Breast epithelium (tissue), 4 donors: ENCODE data around the gene DERL3. TPM values are rescaled to one million over a fixed set of nuclear protein-coding genes. Genes with fewer than 3 reads are reported as not detected.

ENCODE experiments used
- DNase-seq, 2 donors: peaks; one replicate each; pipeline ENCODE4 v3.0.0-alpha.2; 2019; ENCODE audit warnings: low spot score in 2 of 2
- H3K27ac ChIP-seq, 2 donors: fragments of 200-600 bp; sonication (generic) in 1 of 2; one replicate each; pipeline ENCODE4 v1.5.1; 2016 to 2019; ENCODE audit warnings: mild to moderate bottlenecking in 1 of 2
- H3K27me3 ChIP-seq, 2 donors: fragments of 200-600 bp; sonication (generic) in 1 of 2; one replicate each; pipeline versions ENCODE4 v1.5.1 to v1.6.0; 2017 to 2019; ENCODE audit warnings: control low read depth in 1 of 2, mild to moderate bottlenecking in 1 of 2
- H3K36me3 ChIP-seq: fragments of 200-600 bp; one replicate; pipeline ENCODE4 v1.5.1; 2019
- H3K4me1 ChIP-seq, 2 donors: fragments of 200-600 bp; sonication (generic); one replicate each; pipeline ENCODE4 v1.5.1; 2016 to 2019; ENCODE audit warnings: control low read depth in 1 of 2
- H3K4me3 ChIP-seq, 3 donors: fragments of 200-600 bp; sonication (generic); 1 replicate in 2 of 3; 2 replicates in 1 of 3; pipeline ENCODE4 v1.5.1; 2016 to 2019; ENCODE audit warnings: mild to moderate bottlenecking in 3 of 3, moderate library complexity in 2 of 3
- H3K9me3 ChIP-seq, 2 donors: fragments of 200-600 bp; sonication (generic) in 1 of 2; one replicate each; pipeline ENCODE4 v1.5.1; 2016 to 2019; ENCODE audit warnings: control low read depth in 1 of 2
- CTCF ChIP-seq, 3 donors: fragments of 450-650 bp; IDR thresholded peaks; one replicate each; pipeline ENCODE4 v1.5.1; 2016 to 2017; ENCODE audit warnings: antibody characterized with exemption in 3 of 3, mild to moderate bottlenecking in 3 of 3, moderate library complexity in 3 of 3
- POLR2A ChIP-seq: fragments of 450-650 bp; IDR thresholded peaks from one replicate; pipeline ENCODE4 v1.6.1; 2016; ENCODE audit warnings: antibody characterized with exemption, mild to moderate bottlenecking, moderate library complexity
- POLR2AphosphoS5 ChIP-seq, 3 donors: sonication (generic); formaldehyde crosslinking; IDR thresholded peaks; one replicate each; pipeline ENCODE4 v1.6.1; 2017; ENCODE audit warnings: antibody characterized with exemption in 3 of 3
- intact Hi-C: fragments of 100-400 bp; cut with DNase I; formaldehyde crosslinking; loops from one replicate; pipeline ENCODE4 v1.15.1; 2023; ENCODE audit warnings: low total_unique reads
- total RNA-seq, 3 donors: library from RNA; depleted of rRNA; stranded (reverse); fragments of >200 nt; gene quantifications; one replicate each; pipeline ENCODE4 v1.1.0, GENCODE V29; 2016

The DERL3 gene
- total RNA-seq, 3 donors from 2014 or later = 0.48 to 6.6 (median 2.8) TPM

- DNase-seq = no peak
- Histone ChIP-seq H3K27me3 (no peaks in the 10 kb centered on the region), H3K9me3 (no peaks in the 10 kb centered on the region), H3K4me3 (no peak overlapping the region), H3K4me1 (peaks cover 0 to 3% of the 10 kb centered on the region in 2 donors), H3K27ac (peak overlapping the region in 1 of 2 donors; percentile 34), H3K36me3 (no peaks in the 10 kb centered on the region)
- intact Hi-C loops = loop anchor here (10.0 kb wide), 1 partner anchor 60 kb away; the partner anchor contains the start of gene MMP11
- no peak for TF ChIP-seq CTCF (IDR thresholded peaks at IDR 0.05)
- TF ChIP-seq POLR2AphosphoS5 (IDR thresholded peaks at IDR 0.05) = no peak
- no peak for TF ChIP-seq POLR2A
These were observed 4.4 kb downstream of the DERL3 start for GRCh38 chr22:23834406-23834792.

GRCh38 chr22:23833911-23834317 is 4.9 kb downstream of the DERL3 start:
- no peaks in the 10 kb centered on the region for H3K27me3 ChIP-seq
- H3K4me1 ChIP-seq = no peaks in the 10 kb centered on the region
- intact Hi-C loops = loop anchor here (10.0 kb wide), 1 partner anchor 59 kb away; the partner anchor contains the start of gene MMP11
- DNase-seq = no peak
- TF ChIP-seq POLR2A (no peak), POLR2AphosphoS5 (IDR thresholded peaks at IDR 0.05) (no peak), CTCF (IDR thresholded peaks at IDR 0.05) (no peak)
- no peak overlapping the region for H3K27ac ChIP-seq
- H3K9me3 ChIP-seq = no peaks in the 10 kb centered on the region
- no peaks in the 10 kb centered on the region for H3K36me3 ChIP-seq
- no peak overlapping the region for H3K4me3 ChIP-seq

- H3K27ac ChIP-seq = no peak overlapping the region
- DNase-seq = no peak
- H3K9me3 ChIP-seq = no peaks in the 10 kb centered on the region
- no peak for TF ChIP-seq CTCF (IDR thresholded peaks at IDR 0.05)
- no peak for TF ChIP-seq POLR2AphosphoS5 (IDR thresholded peaks at IDR 0.05)
- no peak for TF ChIP-seq POLR2A
- no peaks in the 10 kb centered on the region for H3K27me3 ChIP-seq
- no peak overlapping the region for H3K4me3 ChIP-seq
- intact Hi-C loops = loop anchor here (10.0 kb wide), 1 partner anchor 58 kb away; the partner anchor contains the start of gene MMP11
- H3K4me1 ChIP-seq = no peaks in the 10 kb centered on the region
- H3K36me3 ChIP-seq = no peaks in the 10 kb centered on the region
These were observed 5.6 kb downstream of the DERL3 start for GRCh38 chr22:23833017-23833751.

- H3K9me3 ChIP-seq = no peaks in the 10 kb centered on the region
- H3K4me3 ChIP-seq = no peak overlapping the region
- H3K27me3 ChIP-seq = no peaks in the 10 kb centered on the region
- H3K27ac ChIP-seq = no peak overlapping the region
- intact Hi-C loops = loop anchor here (10.0 kb wide), 1 partner anchor 58 kb away; the partner anchor contains the start of gene MMP11
- no peak for DNase-seq
- H3K36me3 ChIP-seq = no peaks in the 10 kb centered on the region
- H3K4me1 ChIP-seq = no peaks in the 10 kb centered on the region
- TF ChIP-seq CTCF (IDR thresholded peaks at IDR 0.05) (no peak), POLR2AphosphoS5 (IDR thresholded peaks at IDR 0.05) (no peak), POLR2A (no peak)
These were observed 6.4 kb downstream of the DERL3 start for GRCh38 chr22:23832226-23833016.

GRCh38 chr22:23831781-23832180 is 7.0 kb downstream of the DERL3 start:
- TF ChIP-seq POLR2A = no peak
- no peak for TF ChIP-seq CTCF (IDR thresholded peaks at IDR 0.05)
- TF ChIP-seq POLR2AphosphoS5 (IDR thresholded peaks at IDR 0.05) = no peak
- intact Hi-C loops = loop anchor here (10.0 kb wide), 1 partner anchor 57 kb away; the partner anchor contains the start of gene MMP11
- DNase-seq = no peak

More at GRCh38 chr22:23831781-23832180, 7.0 kb downstream of the DERL3 start:
- no peak overlapping the region for H3K27ac ChIP-seq
- H3K9me3 ChIP-seq = no peaks in the 10 kb centered on the region
- no peaks in the 10 kb centered on the region for H3K4me1 ChIP-seq
- no peaks in the 10 kb centered on the region for H3K36me3 ChIP-seq
- no peaks in the 10 kb centered on the region for H3K27me3 ChIP-seq
- no peak overlapping the region for H3K4me3 ChIP-seq
